Choroid plexus epithelial cell (primary cell): ENCODE data around the gene SNED1.

Source experiments
- DNase-seq: peaks from one replicate; pipeline ENCODE4 v3.0.0-alpha.2; 2010; ENCODE audit warnings: low read depth
- H3K4me3 ChIP-seq: 2 replicates; pipeline ENCODE4 v1.5.1; 2011; ENCODE audit warnings: low read depth, mild to moderate bottlenecking, control low read depth, low read length, moderate library complexity
- CTCF ChIP-seq: conservative IDR thresholded peaks from 2 replicates; pipeline ENCODE4 v1.5.1; 2011; ENCODE audit warnings: low read depth, mild to moderate bottlenecking, control low read depth, inconsistent platforms, low read length, moderate library complexity

SNED1 gene

DNA sequence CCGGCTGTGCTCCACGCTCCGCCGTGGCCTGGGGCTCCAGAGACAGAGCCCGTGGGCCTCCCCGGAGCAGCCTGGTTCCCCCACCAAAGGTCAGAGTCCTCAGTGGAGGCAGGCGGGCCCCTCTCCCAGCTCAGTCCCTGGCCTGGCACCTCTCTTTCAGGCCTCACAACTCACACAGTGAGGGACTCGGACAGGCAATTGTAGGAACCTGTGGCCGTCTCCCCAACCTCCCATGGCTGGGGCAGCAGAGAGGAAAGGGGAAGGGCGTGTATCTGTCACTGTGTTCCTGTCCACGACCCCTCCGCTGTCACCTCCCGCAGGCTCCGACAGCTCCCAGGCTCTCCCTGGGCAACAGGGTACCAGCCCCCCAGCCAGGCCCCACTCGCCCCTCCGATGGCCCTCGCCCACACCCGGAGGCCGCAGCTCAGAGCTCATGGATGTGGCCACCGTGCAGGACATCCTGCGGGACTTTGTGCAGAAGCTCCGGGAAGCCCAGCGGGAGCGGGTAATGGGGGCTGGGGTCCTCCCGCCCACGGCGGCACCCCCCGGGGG, 32.4 kb upstream of the SNED1 start:
- TF ChIP-seq CTCF = no peak
- DNase-seq = no peak
- H3K4me3 ChIP-seq = no peak overlapping the region

GRCh38 chr2:240966457-240966905, 31.9 kb upstream of the SNED1 start:
- no peak for DNase-seq
- no peak overlapping the region for H3K4me3 ChIP-seq
- no peak for TF ChIP-seq CTCF

GRCh38 chr2:240966906-240967680, 31.3 kb upstream of the SNED1 start:
- no peak overlapping the region for H3K4me3 ChIP-seq
- no peak for TF ChIP-seq CTCF
- DNase-seq = no peak

- H3K4me3 ChIP-seq = no peak overlapping the region
- no peak for TF ChIP-seq CTCF
- no peak for DNase-seq
Observed at GRCh38 chr2:240967681-240968621, 30.5 kb upstream of the SNED1 start.

- no peak for TF ChIP-seq CTCF
- no peak for DNase-seq
Observed at GRCh38 chr2:240968731-240969624, 29.4 kb upstream of the SNED1 start.

GRCh38 chr2:240970104-240970503, 28.3 kb upstream of the SNED1 start:
- no peak for DNase-seq
- TF ChIP-seq CTCF = no peak

More at GRCh38 chr2:240968731-240969624, 29.4 kb upstream of the SNED1 start:
- H3K4me3 ChIP-seq = no peak overlapping the region

More at GRCh38 chr2:240970104-240970503, 28.3 kb upstream of the SNED1 start:
- no peak overlapping the region for H3K4me3 ChIP-seq
